HEK293 (cell line): Measurements from ENCODE around the gene ZSCAN29.

Experiments used
- CTCF ChIA-PET: fragments of 350-600 bp; formaldehyde crosslinking; extraction: SDS; loops from one replicate; lab custom pipeline; 2021; ENCODE audit warnings: antibody characterized with exemption; lab: Yijun Ruan, JAX
- POLR2A ChIA-PET: fragments of 300-600 bp; formaldehyde crosslinking; extraction: SDS; loops from one replicate; lab custom pipeline; 2020; ENCODE audit warnings: antibody characterized with exemption, inconsistent platforms; lab: Yijun Ruan, JAX
- H3K27ac ChIP-seq: fragments of 200-500 bp; sonication (Bioruptor generic); 2 replicates; pipeline ENCODE4 v1.5.1; 2014; ENCODE audit warnings: low read depth, low read length, control low read depth, inconsistent platforms; ENCODE audit errors: extremely low read depth
- H3K36me3 ChIP-seq, 2 experiments: fragments of 200-500 bp in 1 of 2; sonication (Bioruptor generic) in 1 of 2; 1 replicate in 1 of 2; 2 replicates in 1 of 2; pipeline ENCODE4 v1.5.1; 2014 to 2017; ENCODE audit warnings: inconsistent platforms in 2 of 2, low read length in 2 of 2; ENCODE audit not compliant: control insufficient read depth in 2 of 2, insufficient read depth in 1 of 2
- H3K4me1 ChIP-seq: fragments of 200-500 bp; sonication (Bioruptor generic); 2 replicates; pipeline ENCODE4 v1.5.1; 2014; ENCODE audit warnings: mild to moderate bottlenecking, low read length, inconsistent platforms; ENCODE audit not compliant: control insufficient read depth, insufficient read depth
- H3K4me3 ChIP-seq: 2 replicates; pipeline ENCODE4 v1.5.1; 2011; ENCODE audit warnings: low read depth, mild to moderate bottlenecking, control low read depth, low read length, moderate library complexity
- H3K9me3 ChIP-seq: fragments of 200-500 bp; sonication (Bioruptor generic); 2 replicates; pipeline ENCODE4 v1.5.1; 2014; ENCODE audit warnings: low read depth, low read length, inconsistent platforms; ENCODE audit not compliant: control insufficient read depth, insufficient read depth
- EGR2 ChIP-seq: fragments of 450-650 bp; formaldehyde crosslinking; IDR thresholded peaks from 2 replicates; pipeline ENCODE4 v1.5.1; 2016; ENCODE audit warnings: low read depth, missing biosample characterization, missing genetic modification characterization
- HOXD13 ChIP-seq: sonication (generic); formaldehyde crosslinking; IDR thresholded peaks from 2 replicates; pipeline ENCODE4 v1.8.0; 2022; ENCODE audit warnings: missing genetic modification reagents, borderline replicate concordance
- KLF16 ChIP-seq: fragments of 450-650 bp; formaldehyde crosslinking; IDR thresholded peaks from 2 replicates; pipeline ENCODE4 v1.5.1; 2017; ENCODE audit warnings: missing biosample characterization, missing genetic modification characterization
- OSR2 ChIP-seq: fragments of 450-650 bp; formaldehyde crosslinking; IDR thresholded peaks from 2 replicates; pipeline ENCODE4 v1.5.1; 2016; ENCODE audit warnings: missing biosample characterization, missing genetic modification characterization
- PRDM10 ChIP-seq: fragments of 450-650 bp; formaldehyde crosslinking; IDR thresholded peaks from 2 replicates; pipeline ENCODE4 v1.5.1; 2016; ENCODE audit warnings: missing biosample characterization, missing genetic modification characterization
- SETDB1 ChIP-seq: IDR thresholded peaks from one replicate; pipeline ENCODE4 v1.6.1; 2017; ENCODE audit warnings: mild to moderate bottlenecking, low read length, moderate library complexity, mixed read lengths; ENCODE audit not compliant: insufficient read length
- TSHZ1 ChIP-seq: fragments of 450-650 bp; formaldehyde crosslinking; IDR thresholded peaks from 2 replicates; pipeline ENCODE4 v1.5.1; 2016; ENCODE audit warnings: missing biosample characterization, missing genetic modification characterization, borderline replicate concordance
- ZBTB21 ChIP-seq: fragments of 450-650 bp; formaldehyde crosslinking; IDR thresholded peaks from 2 replicates; pipeline ENCODE4 v1.5.1; 2017; ENCODE audit warnings: missing biosample characterization, missing genetic modification characterization
- ZNF140 ChIP-seq: fragments of 450-650 bp; formaldehyde crosslinking; IDR thresholded peaks from 2 replicates; pipeline ENCODE4 v1.5.1; 2016; ENCODE audit warnings: missing biosample characterization, missing genetic modification characterization
- ZNF335 ChIP-seq: fragments of 450-650 bp; formaldehyde crosslinking; conservative IDR thresholded peaks from 2 replicates; pipeline ENCODE4 v1.5.1; 2016; ENCODE audit warnings: missing biosample characterization, missing genetic modification characterization
- ZNF350 ChIP-seq: fragments of 450-650 bp; formaldehyde crosslinking; IDR thresholded peaks from 2 replicates; pipeline ENCODE4 v1.5.0; 2017; ENCODE audit warnings: missing biosample characterization, mild to moderate bottlenecking, missing genetic modification characterization
- ZNF394 ChIP-seq: fragments of 450-650 bp; formaldehyde crosslinking; IDR thresholded peaks from 2 replicates; pipeline ENCODE4 v1.5.1; 2016; ENCODE audit warnings: missing biosample characterization, missing genetic modification characterization, mild to moderate bottlenecking, moderate library complexity, borderline replicate concordance
- ZNF416 ChIP-seq: fragments of 450-650 bp; formaldehyde crosslinking; IDR thresholded peaks from 2 replicates; pipeline ENCODE4 v1.5.1; 2016; ENCODE audit warnings: missing biosample characterization, missing genetic modification characterization
- ZNF501 ChIP-seq: fragments of 450-650 bp; formaldehyde crosslinking; IDR thresholded peaks from 2 replicates; pipeline ENCODE4 v1.5.1; 2016; ENCODE audit warnings: missing biosample characterization, missing genetic modification characterization
- ZNF518A ChIP-seq: fragments of 450-650 bp; formaldehyde crosslinking; conservative IDR thresholded peaks from 2 replicates; pipeline ENCODE4 v1.5.1; 2016; ENCODE audit warnings: low read depth, missing biosample characterization, missing genetic modification characterization
- ZNF596 ChIP-seq: fragments of 450-650 bp; IDR thresholded peaks from 2 replicates; pipeline ENCODE4 v1.5.0; 2018; ENCODE audit warnings: missing biosample characterization, mild to moderate bottlenecking, missing genetic modification characterization, moderate library complexity
- ZNF670 ChIP-seq: fragments of 450-650 bp; formaldehyde crosslinking; IDR thresholded peaks from 2 replicates; pipeline ENCODE4 v1.5.1; 2016; ENCODE audit warnings: missing biosample characterization, missing genetic modification characterization, low read depth
- ZNF792 ChIP-seq: fragments of 450-650 bp; formaldehyde crosslinking; IDR thresholded peaks from 2 replicates; pipeline ENCODE4 v1.5.1; 2016; ENCODE audit warnings: missing biosample characterization, missing genetic modification characterization

ZSCAN29 gene

GRCh38 chr15:43390723-43391122 is 19.9 kb upstream of the ZSCAN29 start:
- Histone ChIP-seq H3K4me3 (no peak overlapping the region), H3K27ac (no peak overlapping the region), H3K4me1 (no peaks in the 10 kb centered on the region), H3K9me3 (no peaks in the 10 kb centered on the region), H3K36me3 (peaks cover 15 to 46% of the 10 kb centered on the region in 2 experiments)
- TF ChIP-seq PRDM10 (tag by site-specific recombination) (peak; percentile 44; the same call in 1 of the 2 replicates), ZNF394 (tag by site-specific recombination) (0 out of 2 replicates have a peak, but pooled peaks have one; percentile 15), ZNF501 (tag by site-specific recombination) (no peak), ZNF140 (tag by site-specific recombination) (no peak), ZNF335 (no peak), ZNF350 (tag by site-specific recombination) (no peak), EGR2 (tag by site-specific recombination) (no peak)
- POLR2A ChIA-PET: interaction anchor here (1.1 kb wide), 1 partner anchor 15 kb away, joined by 3 read pairs; no protein-coding TSS in a partner anchor
- CTCF ChIA-PET: interaction anchor here (0.7 kb wide), 1 partner anchor 166 kb away, joined by 4 read pairs; no protein-coding TSS in a partner anchor

- no peak for TF ChIP-seq ZNF518A (tag by site-specific recombination)
- no peak for TF ChIP-seq ZBTB21 (tag by site-specific recombination)
- no peak for TF ChIP-seq ZNF140 (tag by site-specific recombination)
- TF ChIP-seq OSR2 (tag by site-specific recombination): no peak
- no peak for TF ChIP-seq ZNF416
- no peak for TF ChIP-seq ZNF596 (tag by site-specific recombination)
- no peak for TF ChIP-seq ZNF670 (tag by site-specific recombination)
- no peak for TF ChIP-seq TSHZ1 (tag by site-specific recombination)
- TF ChIP-seq KLF16 (tag by site-specific recombination): no peak
- no peak for TF ChIP-seq HOXD13
- TF ChIP-seq SETDB1: no peak
- TF ChIP-seq ZNF792: no peak
- H3K4me1 ChIP-seq: no peaks in the 10 kb centered on the region
- no peak overlapping the region for H3K4me3 ChIP-seq
- H3K9me3 ChIP-seq: no peaks in the 10 kb centered on the region
- no peak overlapping the region for H3K27ac ChIP-seq
- H3K36me3 ChIP-seq: peaks cover 46 to 77% of the 10 kb centered on the region in 2 experiments
- CTCF ChIA-PET: no interaction called here
- POLR2A ChIA-PET: interaction anchor here (1.7 kb wide), 1 partner anchor 12 kb away, joined by 4 read pairs; the partner anchor contains the start of genes TUBGCP4 and ZSCAN29
Measured at GRCh38 chr15:43383070-43383469, 12.2 kb upstream of the ZSCAN29 start.
